H9 (cell line): ENCODE results near the gene KIAA1328. TPM values are rescaled to one million over a fixed set of nuclear protein-coding genes. Genes with fewer than 3 reads are reported as not detected.

ENCODE experiments used
- DNase-seq: peaks from one replicate; pipeline ENCODE4 v3.0.0-alpha.2; 2017
- H2AFZ ChIP-seq: one replicate; pipeline ENCODE4 v1.6.1; 2013; ENCODE audit warnings: mild to moderate bottlenecking, low read length, control low read depth, moderate library complexity
- H2AK5ac ChIP-seq: 2 replicates; pipeline ENCODE4 v1.6.1; 2013; ENCODE audit warnings: low read length, control low read depth, mixed read lengths; ENCODE audit not compliant: insufficient read length
- H2BK120ac ChIP-seq: one replicate; pipeline ENCODE4 v1.6.1; 2013; ENCODE audit warnings: low read depth, mild to moderate bottlenecking, low read length, control low read depth, inconsistent platforms; ENCODE audit not compliant: poor library complexity, severe bottlenecking
- H2BK12ac ChIP-seq: 2 replicates; pipeline ENCODE4 v1.6.1; 2013; ENCODE audit warnings: low read length, control low read depth, mixed read lengths, low read depth; ENCODE audit not compliant: insufficient read length
- H2BK15ac ChIP-seq: 2 replicates; pipeline ENCODE4 v1.6.1; 2013; ENCODE audit warnings: low read depth, low read length, control low read depth
- H2BK20ac ChIP-seq: one replicate; pipeline ENCODE4 v1.6.1; 2013; ENCODE audit warnings: low read depth, mild to moderate bottlenecking, low read length, control low read depth, inconsistent platforms; ENCODE audit not compliant: poor library complexity, severe bottlenecking
- H2BK5ac ChIP-seq: 2 replicates; pipeline ENCODE4 v1.6.1; 2013; ENCODE audit warnings: low read length, control low read depth, mixed read lengths; ENCODE audit not compliant: insufficient read length
- H3K14ac ChIP-seq: 2 replicates; pipeline ENCODE4 v1.6.1; 2013; ENCODE audit warnings: low read length, control low read depth; ENCODE audit not compliant: insufficient read depth
- H3K18ac ChIP-seq: 2 replicates; pipeline ENCODE4 v1.6.1; 2013; ENCODE audit warnings: low read depth, mild to moderate bottlenecking, mixed read lengths, low read length, control low read depth; ENCODE audit not compliant: insufficient read length
- H3K23ac ChIP-seq: 2 replicates; pipeline ENCODE4 v1.6.1; 2013; ENCODE audit warnings: low read length, control low read depth, mixed read lengths, low read depth; ENCODE audit not compliant: insufficient read length
- H3K23me2 ChIP-seq: 2 replicates; pipeline ENCODE4 v1.6.1; 2013; ENCODE audit warnings: low read depth, mild to moderate bottlenecking, mixed read lengths, low read length, control low read depth; ENCODE audit not compliant: insufficient read length, poor library complexity, severe bottlenecking
- H3K27ac ChIP-seq: 2 replicates; pipeline ENCODE4 v1.5.1; 2013; ENCODE audit warnings: low read length, control low read depth, mixed read lengths, low read depth; ENCODE audit not compliant: insufficient read length
- H3K27me3 ChIP-seq: 2 replicates; pipeline ENCODE4 v1.6.1; 2013; ENCODE audit warnings: low read length, control low read depth, inconsistent platforms; ENCODE audit not compliant: insufficient read depth
- H3K4ac ChIP-seq: 2 replicates; pipeline ENCODE4 v1.6.1; 2013; ENCODE audit warnings: low read depth, mild to moderate bottlenecking, control low read depth, inconsistent platforms, low read length, moderate library complexity
- H3K4me1 ChIP-seq: 2 replicates; pipeline ENCODE4 v1.6.1; 2013; ENCODE audit warnings: low read length, control low read depth, inconsistent platforms; ENCODE audit not compliant: insufficient read depth
- H3K4me2 ChIP-seq: 2 replicates; pipeline ENCODE4 v1.6.1; 2013; ENCODE audit warnings: low read length, control low read depth, mixed read lengths; ENCODE audit not compliant: insufficient read length, insufficient read depth
- H3K56ac ChIP-seq: 2 replicates; pipeline ENCODE4 v1.6.1; 2013; ENCODE audit warnings: low read depth, mild to moderate bottlenecking, mixed read lengths, low read length, control low read depth; ENCODE audit not compliant: insufficient read length
- H3K79me1 ChIP-seq: 2 replicates; pipeline ENCODE4 v1.6.1; 2013; ENCODE audit warnings: low read depth, mild to moderate bottlenecking, moderate library complexity, low read length, control low read depth, inconsistent platforms; ENCODE audit not compliant: insufficient read depth, poor library complexity, severe bottlenecking
- H3K79me2 ChIP-seq: 2 replicates; pipeline ENCODE4 v1.6.1; 2013; ENCODE audit warnings: low read length, control low read depth, inconsistent platforms; ENCODE audit not compliant: insufficient read depth
- H3K9ac ChIP-seq: 2 replicates; pipeline ENCODE4 v1.6.1; 2013; ENCODE audit warnings: low read length, control low read depth, mixed read lengths; ENCODE audit not compliant: insufficient read length; ENCODE audit errors: extremely low read depth
- H3K9me3 ChIP-seq: one replicate; pipeline ENCODE4 v1.6.1; 2013; ENCODE audit warnings: low read depth, low read length, inconsistent platforms; ENCODE audit not compliant: control insufficient read depth
- H3T11ph ChIP-seq: one replicate; pipeline ENCODE4 v1.6.1; 2013; ENCODE audit warnings: mild to moderate bottlenecking, low read length, control low read depth, inconsistent platforms
- H4K20me1 ChIP-seq: one replicate; pipeline ENCODE4 v1.6.1; 2013; ENCODE audit not compliant: control insufficient read depth, insufficient read length, insufficient read depth
- H4K5ac ChIP-seq: 2 replicates; pipeline ENCODE4 v1.6.1; 2013; ENCODE audit warnings: low read depth, mild to moderate bottlenecking, mixed read lengths, low read length, control low read depth; ENCODE audit not compliant: insufficient read length
- H4K8ac ChIP-seq: replicated peaks from 2 replicates; pipeline ENCODE4 v1.6.1; 2013; ENCODE audit warnings: low read length, control low read depth, mixed read lengths, low read depth; ENCODE audit not compliant: insufficient read length
- H4K91ac ChIP-seq: 2 replicates; pipeline ENCODE4 v1.6.1; 2013; ENCODE audit warnings: low read depth, mild to moderate bottlenecking, moderate library complexity, mixed read lengths, low read length, control low read depth; ENCODE audit not compliant: insufficient read length
- H3K27ac Mint-ChIP-seq, 3 experiments: 2 replicates in 2 of 3; 3 replicates in 1 of 3; pipeline ENCODE4 v1.8.0; 2020 to 2021; ENCODE audit warnings: mixed read lengths in 3 of 3, mild to moderate bottlenecking in 1 of 3, moderate library complexity in 1 of 3
- H3K27me3 Mint-ChIP-seq: 2 replicates; pipeline ENCODE4 v1.8.0; 2021; ENCODE audit warnings: low read depth, mild to moderate bottlenecking, moderate library complexity, mixed read lengths
- H3K36me3 Mint-ChIP-seq, 3 experiments: 2 replicates in 2 of 3; 3 replicates in 1 of 3; pipeline ENCODE4 v1.8.0; 2020 to 2021; ENCODE audit warnings: low read depth in 3 of 3, mixed read lengths in 3 of 3; ENCODE audit not compliant: insufficient read depth in 1 of 3
- H3K4me1 Mint-ChIP-seq, 2 experiments: 2 replicates each; pipeline ENCODE4 v1.8.0; 2020; ENCODE audit warnings: mixed read lengths in 2 of 2
- H3K4me3 Mint-ChIP-seq, 2 experiments: 2 replicates in 1 of 2; 3 replicates in 1 of 2; pipeline ENCODE4 v1.8.0; 2020 to 2021; ENCODE audit warnings: mild to moderate bottlenecking in 2 of 2, mixed read lengths in 2 of 2, moderate library complexity in 1 of 2
- H3K9me3 Mint-ChIP-seq, 2 experiments: 2 replicates in 1 of 2; 3 replicates in 1 of 2; pipeline ENCODE4 v1.8.0; 2020; ENCODE audit warnings: mild to moderate bottlenecking in 2 of 2, mixed read lengths in 2 of 2, moderate library complexity in 1 of 2
- WGBS: extraction: QIAGEN DNeasy Blood & Tissue Kit; methylation state at CpG from one replicate; pipeline ENCODE4 v1.1.7; 2013; ENCODE audit warnings: missing lambda C conversion rate, low lambda C conversion rate, mixed read lengths; ENCODE audit not compliant: insufficient read length; ENCODE audit errors: extremely low coverage; 5-methylcytosine and 5-hydroxymethylcytosine counted together
- total RNA-seq: library from RNA; stranded (reverse); gene quantifications from 2 replicates; pipeline ENCODE4 v1.2.1, GENCODE V29; 2021
- TF ChIP-seq, protein P1 (sequence below): fragments of 200-600 bp; sonication (generic); conservative IDR thresholded peaks from 3 replicates; pipeline ENCODE4 v1.8.0; 2021; ENCODE audit warnings: antibody characterized with exemption, mild to moderate bottlenecking

KIAA1328 gene
- total RNA-seq, 1 experiment from 2014 or later: 4.9 TPM

DNA sequence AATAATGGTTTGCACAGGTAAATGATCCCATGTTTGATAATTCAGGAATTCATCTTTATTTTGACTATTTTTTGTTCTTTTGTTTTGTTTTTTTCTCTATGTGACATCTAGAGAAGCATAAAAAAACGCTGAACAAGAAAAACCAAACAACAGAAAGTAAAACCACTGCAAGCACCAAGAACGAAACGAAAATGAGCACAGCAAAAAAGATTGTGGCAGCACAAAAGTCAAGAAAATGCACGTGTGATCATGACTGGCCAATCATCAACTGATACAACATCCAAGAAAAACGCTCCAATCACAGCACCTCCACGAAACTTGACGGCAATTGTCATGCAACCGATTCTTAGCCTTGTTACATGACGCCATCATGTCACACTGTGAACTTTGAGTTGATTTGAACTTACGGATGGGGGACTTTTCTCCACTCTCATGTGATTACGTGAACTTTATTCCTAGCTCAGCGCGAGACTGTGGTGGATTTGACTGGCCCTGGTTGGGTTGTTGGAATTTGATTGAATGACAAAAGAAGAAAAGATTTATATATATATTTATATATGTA lies 417.9 kb downstream of the KIAA1328 start:
- no peak overlapping the region for H3K14ac ChIP-seq
- H3K23ac ChIP-seq: no peak overlapping the region
- no peak overlapping the region for H2BK5ac ChIP-seq
- no peaks in the 10 kb centered on the region for H3K79me1 ChIP-seq
- H3T11ph ChIP-seq: no peak overlapping the region
- H4K91ac ChIP-seq: no peak overlapping the region
- no peak overlapping the region for H4K5ac ChIP-seq
- H2AFZ ChIP-seq: no peak overlapping the region
- no peak overlapping the region for H3K9ac ChIP-seq
- H2BK12ac ChIP-seq: no peak overlapping the region
- no peak overlapping the region for H3K56ac ChIP-seq
- no peaks in the 10 kb centered on the region for H3K9me3 ChIP-seq
- Mint-ChIP-seq H3K9me3 (0 out of 5 replicates have a peak, but pooled peaks cover 0 to 2% of the 10 kb centered on the region in 2 experiments), H3K27me3 (peaks cover 30% of the 10 kb centered on the region), H3K4me3 (no peak overlapping the region), H3K4me1 (peaks cover 18 to 37% of the 10 kb centered on the region in 2 experiments), H3K27ac (no peak overlapping the region), H3K36me3 (no peaks in the 10 kb centered on the region; a peak in 1 of 7 replicates)
- no peak overlapping the region for H3K4ac ChIP-seq
- H3K18ac ChIP-seq: no peak overlapping the region
- no peaks in the 10 kb centered on the region for H3K79me2 ChIP-seq
- WGBS: no CpG with 5 or more reads among the region's 13 CpGs
- H3K4me1 ChIP-seq: peaks cover 5% of the 10 kb centered on the region
- H3K27me3 ChIP-seq: no peaks in the 10 kb centered on the region; the same call in 1 of the 2 replicates
- no peak for DNase-seq
- H3K23me2 ChIP-seq: no peaks in the 10 kb centered on the region
- H3K4me2 ChIP-seq: no peak overlapping the region
- TF ChIP-seq, protein P1, sequence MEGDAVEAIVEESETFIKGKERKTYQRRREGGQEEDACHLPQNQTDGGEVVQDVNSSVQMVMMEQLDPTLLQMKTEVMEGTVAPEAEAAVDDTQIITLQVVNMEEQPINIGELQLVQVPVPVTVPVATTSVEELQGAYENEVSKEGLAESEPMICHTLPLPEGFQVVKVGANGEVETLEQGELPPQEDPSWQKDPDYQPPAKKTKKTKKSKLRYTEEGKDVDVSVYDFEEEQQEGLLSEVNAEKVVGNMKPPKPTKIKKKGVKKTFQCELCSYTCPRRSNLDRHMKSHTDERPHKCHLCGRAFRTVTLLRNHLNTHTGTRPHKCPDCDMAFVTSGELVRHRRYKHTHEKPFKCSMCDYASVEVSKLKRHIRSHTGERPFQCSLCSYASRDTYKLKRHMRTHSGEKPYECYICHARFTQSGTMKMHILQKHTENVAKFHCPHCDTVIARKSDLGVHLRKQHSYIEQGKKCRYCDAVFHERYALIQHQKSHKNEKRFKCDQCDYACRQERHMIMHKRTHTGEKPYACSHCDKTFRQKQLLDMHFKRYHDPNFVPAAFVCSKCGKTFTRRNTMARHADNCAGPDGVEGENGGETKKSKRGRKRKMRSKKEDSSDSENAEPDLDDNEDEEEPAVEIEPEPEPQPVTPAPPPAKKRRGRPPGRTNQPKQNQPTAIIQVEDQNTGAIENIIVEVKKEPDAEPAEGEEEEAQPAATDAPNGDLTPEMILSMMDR: no peak
- H2BK120ac ChIP-seq: no peak overlapping the region
- H4K20me1 ChIP-seq: no peaks in the 10 kb centered on the region
- H4K8ac ChIP-seq: no peak overlapping the region
- no peak overlapping the region for H2AK5ac ChIP-seq
- no peak overlapping the region for H2BK15ac ChIP-seq
- no peak overlapping the region for H3K27ac ChIP-seq
- no peak overlapping the region for H2BK20ac ChIP-seq
